HG03575 (cell line): ENCODE measurements around the gene ZHX3.

Experiments
- ATAC-seq: cut with Tn5 transposase; IDR thresholded peaks from one replicate; pipeline ENCODE4 v1.9.1; 2021; ENCODE audit not compliant: unreplicated experiment, insufficient number of reproducible peaks, low FRiP score; ENCODE audit errors: extremely low read depth

Gene ZHX3

DNA sequence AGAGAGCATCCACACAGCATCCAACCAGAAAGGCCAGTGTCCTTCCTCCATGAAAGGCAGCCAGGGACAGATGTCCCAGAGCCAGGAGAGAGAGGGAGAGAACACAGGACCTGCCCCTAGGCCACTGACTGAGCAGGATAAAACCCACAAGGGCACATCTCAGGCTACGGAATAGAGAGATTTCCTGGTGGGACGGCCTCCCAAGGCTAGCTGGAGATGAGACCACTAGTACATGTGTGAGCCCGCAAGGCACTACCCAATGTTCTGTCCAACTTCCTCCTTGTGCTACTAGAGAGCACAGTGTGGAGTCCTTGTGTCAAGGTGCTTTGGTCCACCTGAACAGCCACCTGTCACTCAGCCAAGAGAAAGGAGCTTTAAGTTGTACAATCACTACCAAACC lies 136.0 kb downstream of the ZHX3 start:
- ATAC-seq, result no peak

GRCh38 chr20:41180599-41181333 lies 136.8 kb downstream of the ZHX3 start:
- no peak for ATAC-seq

DNA sequence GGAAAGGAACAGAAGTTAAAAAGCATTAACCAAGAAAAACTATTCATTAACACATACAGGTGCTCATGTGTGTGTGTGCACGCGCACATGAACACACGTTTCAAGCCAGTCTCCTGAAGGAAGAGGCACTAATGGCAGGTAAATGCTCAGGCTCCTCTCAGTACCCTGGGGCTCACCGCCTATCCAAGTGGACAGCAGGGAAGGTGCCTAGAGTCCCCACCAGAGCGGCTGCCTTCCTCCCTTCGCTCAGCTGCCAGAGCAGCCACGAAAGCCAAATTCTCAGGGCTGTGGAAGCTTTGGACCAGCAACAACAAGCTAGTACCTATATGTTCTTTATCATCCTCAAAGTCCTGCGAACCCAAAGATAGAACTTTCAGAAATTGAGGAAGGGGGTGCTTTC lies 137.6 kb downstream of the ZHX3 start:
- no peak for ATAC-seq

DNA sequence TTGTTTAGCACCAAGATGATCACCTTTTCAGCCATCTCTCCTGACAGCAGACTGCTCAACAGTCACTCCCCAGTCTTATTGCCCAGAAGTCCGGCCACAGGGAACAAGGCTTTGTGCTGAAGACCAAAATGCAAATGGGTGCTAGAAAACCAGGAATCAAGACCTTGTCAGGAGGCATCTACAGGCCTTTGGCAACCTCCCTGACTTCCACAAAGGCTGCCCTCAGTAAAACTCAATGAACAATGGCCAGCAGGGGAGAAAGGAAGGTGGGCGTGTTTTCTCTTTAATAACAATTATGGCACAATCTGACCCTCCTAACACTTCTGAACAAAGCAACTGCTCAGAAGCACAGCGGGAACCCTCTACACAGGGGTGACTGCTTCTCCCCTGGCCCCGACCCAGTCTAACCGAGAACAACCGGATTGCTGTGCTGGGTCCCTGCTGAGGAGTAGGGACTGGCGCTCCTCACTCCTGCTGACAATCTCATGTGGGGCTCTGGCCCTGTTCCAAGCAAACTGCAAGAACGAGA lies 138.6 kb downstream of the ZHX3 start:
- ATAC-seq, result no peak

GRCh38 chr20:41178495-41178894 lies 139.0 kb downstream of the ZHX3 start:
- no peak for ATAC-seq

DNA sequence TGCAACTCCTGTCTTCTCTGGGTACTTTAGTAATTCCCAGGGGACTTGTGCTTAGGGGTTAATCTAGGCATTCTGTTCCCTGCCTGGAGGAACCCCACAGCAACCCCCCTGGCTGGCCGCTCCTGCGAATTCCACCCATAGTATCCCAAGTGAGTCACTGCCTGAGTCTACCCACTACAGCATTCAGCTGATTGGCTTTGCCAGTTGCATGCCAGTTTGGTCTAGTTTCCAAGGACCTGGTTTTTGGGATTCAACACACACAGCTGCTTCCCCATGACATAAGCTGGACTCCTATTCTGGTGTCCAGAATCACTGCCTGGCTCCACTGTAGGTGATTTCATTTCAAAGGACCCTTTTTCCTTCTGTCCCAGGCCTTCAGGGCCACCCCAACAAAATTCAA lies 139.9 kb downstream of the ZHX3 start:
- ATAC-seq, result no peak

DNA sequence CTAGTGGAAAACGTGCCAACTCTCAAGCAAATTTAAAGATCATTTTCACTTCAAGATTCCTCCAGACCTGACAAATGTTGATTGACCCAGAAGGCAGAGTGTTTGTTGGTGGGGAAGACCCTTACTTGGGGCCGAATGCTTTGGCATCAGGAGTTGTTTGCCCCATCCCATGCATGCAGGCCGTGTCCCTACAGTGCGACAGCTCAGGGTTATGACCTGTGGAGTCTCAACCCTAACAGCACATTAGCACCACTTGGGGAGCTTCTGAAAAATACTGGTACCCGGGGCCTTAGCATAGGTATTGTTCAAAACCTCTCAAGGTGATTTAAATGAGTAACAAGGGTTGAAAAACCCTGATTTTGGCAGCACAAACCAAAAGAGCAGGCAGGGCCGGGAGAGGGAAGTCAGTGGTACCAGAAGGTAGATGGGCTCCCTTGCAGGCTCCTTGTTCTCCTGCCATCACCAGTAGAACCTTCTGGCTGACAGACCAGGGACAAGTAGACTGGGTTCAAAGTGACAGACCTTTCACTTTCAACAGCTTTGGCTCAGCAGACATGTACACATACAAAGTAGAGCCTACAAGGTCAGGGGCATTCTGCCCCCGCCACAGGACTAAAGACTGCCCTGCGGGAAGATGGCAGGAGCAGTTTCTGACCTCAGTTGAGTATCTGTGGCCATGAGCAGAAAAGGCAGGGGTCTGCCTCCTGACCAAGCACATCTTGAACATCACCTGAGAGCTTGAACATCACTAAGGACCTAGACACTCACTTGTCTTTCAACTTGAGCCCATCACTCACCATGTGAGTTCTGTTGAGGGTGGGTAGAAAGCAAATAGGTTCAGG lies 140.6 kb downstream of the ZHX3 start:
- no peak for ATAC-seq

DNA sequence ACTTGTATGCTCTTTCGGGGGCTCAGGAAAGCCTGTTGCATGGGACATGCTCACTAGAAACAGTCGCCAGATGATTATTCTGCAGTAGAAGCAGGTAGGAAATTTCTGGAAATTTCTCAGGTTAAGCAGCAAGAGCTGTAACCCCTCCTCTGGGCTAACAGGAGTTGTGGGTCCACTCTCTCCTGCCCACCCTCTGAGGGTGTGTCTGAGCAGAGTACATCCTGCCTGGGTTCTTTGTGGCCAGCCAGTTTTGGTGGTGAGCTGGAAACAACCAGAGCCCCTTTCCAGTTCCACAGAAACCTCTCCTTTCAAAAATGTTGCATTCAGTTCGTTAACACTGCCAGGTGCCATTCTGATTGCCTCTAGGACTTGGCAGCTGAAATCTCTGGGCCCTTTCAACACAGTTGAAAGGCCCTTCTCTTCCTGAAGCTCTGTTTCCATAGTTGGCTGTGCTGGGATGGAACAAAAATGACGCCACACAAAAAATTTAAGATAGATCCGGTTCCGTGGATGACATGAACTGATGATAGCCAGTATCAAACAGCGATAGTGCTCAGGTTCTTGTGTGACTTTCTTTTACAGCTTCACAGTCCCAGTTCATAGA lies 141.7 kb downstream of the ZHX3 start:
- no peak for ATAC-seq

DNA sequence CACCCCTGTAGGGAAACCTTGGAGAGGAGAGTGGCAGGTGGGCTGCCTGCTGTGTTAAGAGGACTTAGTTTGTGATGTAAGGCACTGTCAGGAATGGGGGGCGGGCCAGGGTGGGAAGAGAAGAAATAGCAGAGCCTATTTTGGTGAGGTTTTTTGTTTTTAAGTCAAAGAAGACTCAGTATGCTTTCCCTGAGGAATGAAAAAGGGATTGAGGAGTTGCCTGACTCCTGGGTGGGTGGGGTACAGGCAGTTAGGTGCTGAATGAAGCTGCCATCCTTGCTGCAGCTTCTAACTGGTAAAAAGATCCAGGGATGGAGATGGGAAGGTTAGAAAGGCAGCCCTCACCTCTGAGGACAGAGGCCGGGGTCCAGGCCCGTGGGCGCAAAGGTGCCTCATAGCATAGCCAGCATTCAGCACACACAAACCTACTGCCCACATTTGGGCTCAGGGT lies 142.3 kb downstream of the ZHX3 start:
- no peak for ATAC-seq

DNA sequence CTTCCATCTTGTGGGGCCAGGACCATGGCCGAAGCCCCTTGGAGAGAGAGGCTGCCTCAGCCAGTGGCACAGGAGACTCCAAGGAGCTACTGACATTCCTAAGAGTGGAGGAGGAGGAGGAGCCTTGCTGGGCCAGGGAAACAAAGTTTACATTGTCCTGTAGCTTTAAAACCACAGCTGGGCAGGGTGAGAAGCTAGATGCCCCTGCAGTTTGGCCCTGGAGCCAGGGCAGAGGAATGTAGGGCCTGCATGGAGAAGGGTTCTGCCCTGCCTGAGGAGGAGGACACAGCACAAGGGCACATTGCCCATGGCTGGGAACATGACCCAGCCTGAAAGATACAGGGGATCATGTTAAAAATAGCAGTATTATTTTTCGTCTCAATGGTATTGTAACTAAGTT lies 142.7 kb downstream of the ZHX3 start:
- ATAC-seq, result no peak

DNA sequence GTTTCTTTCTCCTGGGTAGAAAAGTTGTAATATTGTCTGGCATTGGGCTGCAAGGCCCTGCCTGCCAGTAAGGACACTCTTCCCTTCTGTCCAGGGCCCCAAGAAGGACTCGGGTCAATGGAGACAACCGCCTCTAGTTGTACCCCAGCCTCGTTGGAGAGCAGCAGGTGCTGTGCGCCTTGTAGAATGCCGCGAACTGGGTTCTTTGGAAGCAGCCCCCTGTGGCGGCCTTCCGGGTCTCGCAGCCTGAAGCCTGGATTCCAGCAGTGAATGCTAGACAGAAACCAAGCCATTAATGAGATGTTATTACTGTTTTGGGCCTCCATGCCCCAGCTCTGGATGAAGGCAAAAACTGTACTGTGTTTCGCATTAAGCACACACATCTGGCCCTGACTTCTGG lies 143.2 kb downstream of the ZHX3 start:
- no peak for ATAC-seq

DNA sequence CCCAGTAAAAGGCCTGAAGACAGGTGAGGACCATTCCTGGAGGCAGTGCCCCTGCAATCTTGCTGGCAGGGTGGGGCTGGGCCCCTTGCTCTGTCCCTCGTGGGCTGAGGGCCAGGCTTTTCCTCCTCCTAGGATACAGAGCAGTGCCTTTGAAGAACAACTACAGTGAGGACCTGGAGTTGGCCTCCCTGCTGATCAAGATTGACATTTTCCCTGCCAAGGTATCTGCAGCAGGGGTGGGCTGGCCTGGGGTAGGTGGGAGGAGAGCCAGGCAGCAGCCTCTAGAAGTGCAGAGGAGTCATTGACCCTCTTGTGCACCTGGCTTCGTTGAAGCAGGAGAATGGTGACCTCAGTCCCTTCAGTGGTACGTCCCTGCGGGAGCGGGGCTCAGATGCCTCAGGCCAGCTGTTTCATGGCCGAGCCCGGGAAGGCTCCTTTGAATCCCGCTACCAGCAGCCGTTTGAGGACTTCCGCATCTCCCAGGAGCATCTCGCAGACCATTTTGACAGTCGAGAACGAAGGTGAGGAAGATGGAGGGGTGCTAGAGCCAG lies 143.7 kb downstream of the ZHX3 start:
- no peak for ATAC-seq

DNA sequence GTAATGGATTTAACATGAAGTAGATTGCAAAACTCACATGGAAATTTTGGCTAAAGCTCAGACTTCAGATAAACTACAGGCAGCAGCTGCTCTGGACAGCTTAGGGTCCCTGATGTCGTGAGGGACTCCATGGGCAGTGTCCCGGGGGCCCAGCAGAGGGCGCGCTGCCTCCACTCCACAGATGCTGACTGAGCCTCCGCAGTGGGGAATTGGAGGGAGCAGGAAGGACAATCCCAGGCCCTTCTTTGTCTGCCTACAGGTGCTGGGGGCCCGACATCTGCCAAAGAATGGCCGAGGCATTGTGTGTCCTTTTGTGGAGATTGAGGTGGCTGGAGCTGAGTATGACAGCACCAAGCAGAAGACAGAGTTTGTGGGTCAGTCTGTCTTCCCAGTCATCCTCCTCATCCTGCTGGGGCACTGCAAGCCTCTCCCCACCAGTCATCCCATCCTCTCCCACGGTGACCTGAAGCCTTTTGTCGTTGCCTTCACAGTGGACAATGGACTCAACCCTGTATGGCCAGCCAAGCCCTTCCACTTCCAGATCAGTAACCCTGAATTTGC lies 144.3 kb downstream of the ZHX3 start:
- ATAC-seq, result no peak

GRCh38 chr20:41172296-41173140 lies 145.0 kb downstream of the ZHX3 start:
- ATAC-seq, result no peak

- ATAC-seq, result no peak
These were observed 145.7 kb downstream of the ZHX3 start for GRCh38 chr20:41171736-41172295.

DNA sequence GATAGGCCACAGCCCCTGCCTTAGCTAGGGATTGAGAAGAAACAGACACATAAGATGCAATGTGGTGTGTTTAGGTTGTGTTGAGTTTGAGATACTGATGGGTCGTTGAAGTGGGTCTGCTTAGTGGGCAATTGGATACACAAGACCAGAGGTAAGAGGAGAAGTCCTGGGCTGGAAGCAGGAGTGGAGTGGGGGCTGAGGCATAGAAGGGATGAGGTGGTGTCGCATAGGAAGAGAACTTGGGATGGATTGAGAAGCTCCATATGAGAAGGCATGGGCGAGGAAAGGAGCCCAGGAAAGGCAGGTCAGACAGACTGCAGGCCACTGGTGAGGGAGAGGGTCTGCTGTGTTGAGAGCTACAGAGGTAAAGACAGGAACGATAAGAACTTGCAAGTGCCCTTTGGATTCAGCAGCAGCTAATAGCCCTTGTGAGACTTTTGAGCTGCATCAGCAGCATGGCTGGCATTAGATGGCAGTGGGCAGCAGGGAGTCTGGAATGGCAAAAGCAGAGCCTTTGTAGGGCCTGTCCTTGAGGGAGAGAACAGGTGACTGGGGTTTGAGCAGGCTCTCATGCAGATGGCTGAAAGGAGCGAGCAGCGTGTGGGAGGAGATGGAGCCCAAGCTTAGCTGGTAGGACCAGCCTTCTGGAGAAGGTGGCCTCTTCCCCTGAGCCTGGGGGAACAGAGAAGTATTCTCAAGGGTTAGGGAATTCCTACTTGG lies 147.0 kb downstream of the ZHX3 start:
- ATAC-seq, result no peak

DNA sequence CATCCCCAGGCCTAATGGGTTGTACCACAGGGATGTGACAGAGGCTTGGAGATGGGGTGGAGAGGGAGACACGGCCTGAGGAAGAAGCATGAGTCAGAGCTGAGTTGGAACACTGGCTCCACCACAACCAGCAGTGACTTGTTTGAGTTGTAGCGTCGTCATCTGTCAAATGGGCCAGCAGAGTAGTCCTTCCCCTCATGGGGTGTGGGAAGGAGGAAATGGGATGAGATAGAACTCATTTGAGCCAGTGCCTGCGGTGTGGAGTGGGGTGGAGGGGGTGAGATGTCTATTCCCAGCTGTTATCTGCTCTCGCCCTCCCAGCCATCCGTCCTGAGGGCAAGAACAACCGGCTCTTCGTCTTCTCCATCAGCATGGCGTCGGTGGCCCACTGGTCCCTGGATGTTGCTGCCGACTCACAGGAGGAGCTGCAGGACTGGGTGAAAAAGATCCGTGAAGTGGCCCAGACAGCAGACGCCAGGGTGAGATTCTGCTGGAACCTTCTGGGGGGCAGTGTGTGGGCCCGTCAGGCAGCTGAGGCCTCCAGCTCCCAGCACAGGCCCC lies 147.7 kb downstream of the ZHX3 start:
- no peak for ATAC-seq
